ENCODE results near the gene TFAP2B.

The TFAP2B gene

DNA sequence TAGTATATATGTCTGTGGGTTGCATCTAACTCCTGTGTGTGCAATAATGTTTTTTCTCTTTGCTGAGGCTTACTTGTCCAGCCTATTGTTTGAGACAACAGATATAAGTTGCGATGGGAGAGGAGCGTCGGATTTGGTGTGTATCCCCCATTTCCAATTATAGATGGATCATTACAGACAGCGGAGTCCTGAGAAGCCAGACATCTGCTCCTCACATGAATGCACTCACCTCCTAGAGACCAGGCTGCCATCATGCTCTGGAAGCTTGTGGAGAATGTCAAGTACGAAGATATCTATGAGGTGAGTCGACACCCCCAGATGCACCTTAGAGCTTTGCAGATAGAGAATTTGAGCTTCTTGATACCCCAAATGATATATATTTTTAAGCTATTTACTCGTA, at the start of gene TFAP2B:
Gene TFAP2B, plus strand, starts transcription at position 199 of the 400 bp plus-strand sequence. Its CDS starts 21 bp downstream, at position 220.
- DNase-seq, result no peak

DNA sequence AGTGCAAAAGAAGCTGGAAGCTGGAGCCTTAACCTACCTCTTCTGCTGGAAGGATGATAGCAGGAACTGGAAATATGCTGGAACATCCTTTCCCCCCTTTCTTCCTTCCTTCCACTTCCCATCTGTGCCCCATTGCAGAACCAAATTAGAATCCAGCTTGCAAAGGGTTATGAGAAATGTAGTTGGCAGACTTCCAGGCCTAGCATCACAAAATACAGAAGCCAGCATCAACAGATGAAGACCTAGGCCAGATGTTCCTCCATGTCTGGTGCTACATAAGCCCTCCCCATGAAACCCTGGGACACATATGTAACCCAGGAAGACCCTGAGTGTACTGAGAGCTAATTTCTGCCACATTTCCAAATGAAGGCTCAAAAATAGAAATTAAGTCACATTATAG, 40.0 kb upstream of the TFAP2B start:
- no peak for DNase-seq

DNA sequence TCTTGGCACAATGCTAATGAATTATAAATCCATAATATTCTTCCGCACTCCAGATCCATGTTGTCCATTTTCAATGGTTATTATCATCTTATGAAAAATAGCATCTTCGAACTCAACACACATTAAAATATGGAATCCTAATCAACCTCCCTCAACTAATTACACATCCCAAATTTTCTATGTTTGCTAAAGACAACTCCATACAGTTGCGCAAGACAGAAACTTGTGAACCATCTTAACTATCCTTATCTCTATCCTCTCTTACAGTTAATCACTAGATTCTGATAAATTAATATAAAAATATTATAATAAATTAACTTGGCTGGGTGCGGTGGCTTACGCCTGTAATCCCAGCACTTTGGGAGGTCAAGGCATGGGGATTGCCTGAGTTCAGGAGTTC, 38.3 kb upstream of the TFAP2B start:
- no peak for DNase-seq

DNA sequence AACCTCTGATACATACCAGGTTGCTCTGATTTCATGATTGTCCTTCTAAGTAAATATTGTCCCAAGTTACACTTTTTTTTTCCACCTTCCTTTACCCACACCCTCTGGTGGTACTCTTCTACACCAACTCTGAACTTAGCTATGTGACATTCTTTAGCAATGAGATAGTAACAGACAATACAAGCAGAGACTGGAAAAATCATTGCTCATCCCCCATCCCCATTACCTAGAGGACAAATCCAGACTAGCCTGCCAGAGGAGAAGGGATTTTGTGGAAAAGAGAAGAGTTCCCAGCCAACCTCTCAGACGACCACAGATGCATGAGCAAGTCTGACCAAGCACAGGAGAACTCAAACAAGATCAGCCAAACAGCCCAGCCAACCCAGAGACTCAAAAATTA, 32.8 kb upstream of the TFAP2B start:
- no peak for DNase-seq

DNA sequence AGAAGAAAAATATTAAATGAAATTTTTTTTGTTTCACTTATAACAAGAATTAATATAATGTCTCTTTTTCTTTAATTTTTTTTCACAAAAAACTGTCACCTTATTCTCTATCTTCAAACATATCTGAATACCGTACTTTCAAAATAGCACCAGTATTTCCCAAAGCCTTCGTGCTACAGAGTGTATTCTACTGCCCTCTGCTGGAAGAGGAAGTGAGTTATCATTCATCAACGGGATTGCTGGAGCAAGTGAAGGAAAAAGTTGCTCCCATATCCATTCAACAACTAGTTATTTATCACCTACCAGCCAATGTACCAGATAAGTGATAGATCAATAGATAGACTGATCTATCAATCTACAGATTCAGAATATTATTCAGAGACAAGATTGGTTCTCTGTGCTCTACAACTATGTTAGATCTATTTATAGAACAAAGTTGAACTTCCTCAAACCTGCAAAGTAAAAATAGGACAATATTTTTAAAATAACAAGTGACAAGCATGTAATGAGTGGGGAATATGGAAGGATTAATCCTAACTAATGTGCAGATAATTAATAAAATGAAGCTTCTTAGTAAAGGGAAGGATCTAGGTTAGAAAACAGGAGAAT, 26.7 kb upstream of the TFAP2B start:
- DNase-seq, result no peak

DNA sequence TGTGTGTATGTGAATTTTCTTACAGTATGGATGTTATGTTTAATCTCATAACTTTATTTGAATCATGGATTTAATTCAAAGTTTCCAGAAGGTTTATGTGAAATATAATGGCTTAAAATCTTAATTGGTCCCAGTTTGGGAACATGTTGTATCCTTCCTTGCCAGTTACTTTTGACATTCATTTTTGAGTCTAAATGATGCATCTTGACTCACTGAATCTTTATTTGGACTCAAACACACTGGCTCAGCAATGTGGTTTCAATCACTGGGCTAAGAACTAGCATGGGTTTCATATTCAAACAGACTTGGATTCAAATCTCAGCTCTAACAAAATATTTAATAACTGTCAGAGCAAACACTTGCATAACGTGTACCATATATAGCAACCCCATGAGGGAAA, 25.9 kb upstream of the TFAP2B start:
- DNase-seq, result no peak

DNA sequence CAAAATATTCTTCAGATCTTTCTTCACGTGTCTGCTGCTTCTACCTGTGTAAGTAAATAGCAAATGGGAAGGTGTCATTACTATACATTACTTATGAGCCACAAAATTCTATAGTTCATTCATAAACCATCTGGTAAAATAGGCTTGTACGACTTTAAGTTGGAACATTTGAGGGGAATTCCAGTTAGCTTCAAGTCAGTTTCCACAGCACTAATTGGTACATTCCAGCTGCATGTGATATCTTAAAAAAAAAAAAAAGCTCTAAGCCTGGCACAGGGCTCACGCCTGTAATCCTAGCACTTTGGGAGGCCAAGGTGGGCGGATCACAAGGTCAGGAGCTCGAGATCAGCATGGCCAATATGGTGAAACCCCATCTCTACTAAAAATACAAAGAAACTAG, 23.1 kb upstream of the TFAP2B start:
- DNase-seq, result no peak

DNA sequence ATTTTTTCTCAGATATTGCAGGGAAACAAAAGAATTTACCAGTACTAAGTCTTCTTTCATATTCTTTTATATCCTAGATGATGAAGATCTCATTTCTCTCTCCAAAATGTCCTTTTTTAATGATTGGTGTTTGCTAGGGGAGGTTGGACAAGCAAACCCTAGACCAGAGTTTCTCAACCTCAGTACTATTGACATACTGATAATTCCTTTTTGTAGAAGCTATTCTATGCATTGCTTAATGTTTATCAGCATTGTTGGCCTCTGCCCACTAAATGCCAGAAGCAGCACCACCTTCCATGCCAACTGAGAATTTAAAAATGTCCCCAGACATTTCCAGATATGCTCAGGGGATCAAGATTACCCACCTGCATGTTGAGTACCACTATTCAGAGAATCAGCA, 14.4 kb upstream of the TFAP2B start:
- no peak for DNase-seq

DNA sequence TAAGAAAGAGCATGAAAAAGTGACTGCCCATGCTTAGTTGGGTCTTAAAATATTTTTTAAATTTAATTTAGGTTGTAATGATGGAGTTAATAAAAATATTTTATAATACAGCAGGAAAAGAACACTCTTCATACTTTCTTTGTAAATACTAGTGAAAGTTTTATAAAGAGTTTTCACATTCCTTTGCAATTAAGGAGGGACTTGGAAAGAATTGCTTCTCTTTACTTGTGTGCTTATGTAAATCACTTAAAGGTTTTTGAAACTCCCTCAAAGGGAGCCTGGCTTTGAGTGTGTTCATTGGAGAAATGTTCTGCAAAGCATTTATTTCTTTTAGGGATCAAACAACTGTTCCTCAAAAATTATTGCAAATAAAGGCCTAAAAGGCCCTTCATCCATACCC, 11.6 kb upstream of the TFAP2B start:
- no peak for DNase-seq

DNA sequence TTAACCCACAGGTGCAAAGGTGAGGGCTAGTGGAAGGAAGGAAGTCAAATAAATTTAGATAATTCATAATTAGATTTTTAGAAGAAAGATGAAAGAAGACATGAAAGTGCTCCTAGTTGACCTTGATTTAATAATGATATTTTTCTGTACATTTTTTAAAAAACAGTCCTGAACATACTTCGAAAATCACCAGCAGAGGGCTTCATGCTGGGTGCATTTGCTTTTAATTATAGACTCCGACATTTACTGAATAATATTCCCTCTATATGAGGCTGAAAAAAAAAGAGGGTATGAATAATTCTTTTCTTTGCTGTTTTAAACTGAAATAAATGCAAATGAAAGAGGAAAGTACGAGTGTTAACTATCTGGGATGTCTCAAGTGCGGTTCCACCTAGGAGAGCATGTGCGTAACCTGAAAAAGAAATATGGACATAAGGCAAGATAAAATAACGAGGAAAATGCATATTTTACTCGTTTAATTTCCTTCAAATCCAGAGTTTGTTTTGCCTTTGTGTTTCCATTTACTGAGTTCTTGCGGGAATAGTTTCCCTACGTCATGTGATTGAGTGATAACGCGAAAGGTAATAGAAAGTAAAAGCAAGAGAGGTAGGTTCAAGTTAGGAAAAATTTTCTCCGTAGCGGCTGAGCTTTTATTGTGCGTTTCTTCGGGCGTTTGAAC, 3.1 kb upstream of the TFAP2B start:
- DNase-seq, result no peak

DNA sequence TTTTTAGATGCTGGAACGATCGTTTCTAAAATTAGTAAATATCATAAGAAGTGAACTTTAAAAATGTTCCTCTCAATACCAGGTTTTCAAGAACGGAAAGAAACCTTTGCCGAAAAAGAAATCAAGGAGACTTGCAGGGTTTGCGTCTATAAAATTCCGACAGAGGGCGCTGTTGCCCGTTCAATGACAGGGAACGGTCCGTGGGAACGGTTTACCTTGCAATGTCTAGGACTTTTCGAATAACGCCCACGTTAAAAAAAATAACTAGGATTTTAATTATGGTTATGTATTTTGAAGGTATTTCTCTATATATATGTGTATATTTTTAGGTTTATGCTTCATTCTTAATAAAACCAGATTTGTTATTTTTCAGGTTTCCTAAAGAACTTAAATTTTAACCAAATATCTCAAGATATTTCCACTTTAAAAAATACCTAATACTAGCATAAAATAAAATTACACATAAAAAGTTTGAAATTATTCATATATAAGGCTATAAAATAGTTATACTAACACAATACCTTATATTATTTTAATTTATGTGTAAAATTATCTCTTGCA, 2.5 kb upstream of the TFAP2B start:
- DNase-seq, result peak; percentile 46

DNA sequence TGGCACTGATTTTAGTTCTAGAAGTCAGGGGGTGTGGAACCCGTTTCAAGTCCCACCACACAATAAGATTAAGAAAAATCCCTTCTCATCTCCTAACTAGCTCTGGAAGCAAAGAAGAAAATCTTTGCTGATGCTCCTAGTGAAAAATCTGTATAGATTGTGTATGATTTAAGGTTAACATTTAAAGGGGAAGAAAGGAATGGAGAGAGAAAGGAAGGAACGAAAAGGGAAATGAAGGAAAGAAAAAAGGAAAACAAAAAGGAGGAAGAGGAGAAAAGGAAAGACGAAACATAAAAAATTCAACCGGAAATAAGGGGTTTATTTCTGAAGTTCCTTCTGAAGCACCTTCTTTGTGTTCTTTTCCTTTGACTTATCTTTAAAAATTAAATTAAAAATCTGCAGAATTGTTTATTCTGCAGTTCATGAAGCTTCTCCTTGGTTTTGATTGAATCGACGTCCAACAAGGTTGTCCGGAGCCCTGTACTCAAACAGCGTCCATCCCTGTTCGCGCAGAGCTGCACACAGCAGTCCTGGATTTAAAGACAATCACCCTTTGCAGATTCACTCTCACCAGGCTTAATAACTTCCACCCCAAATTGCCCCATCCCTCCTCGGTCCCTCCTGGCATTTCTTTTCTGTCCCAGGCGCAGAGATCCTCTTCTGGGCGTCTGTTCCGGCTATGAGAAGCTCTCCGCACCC, 1.6 kb upstream of the TFAP2B start:
- no peak for DNase-seq

DNA sequence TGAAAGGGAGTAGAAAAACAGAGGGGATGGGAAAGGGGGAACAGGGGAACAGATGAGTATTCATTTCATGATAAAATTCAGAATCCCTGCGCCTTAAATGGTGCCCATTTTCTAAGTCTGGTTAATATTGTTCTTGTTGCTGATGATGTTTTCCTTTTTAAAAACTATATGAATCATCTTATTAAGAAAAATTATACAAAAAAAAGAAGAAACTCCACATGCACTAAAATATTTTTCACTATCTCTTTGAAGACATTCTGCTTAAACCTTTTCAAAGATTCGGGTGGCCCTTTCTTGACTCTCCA, 1.1 kb upstream of the TFAP2B start:
- DNase-seq, result no peak

DNA sequence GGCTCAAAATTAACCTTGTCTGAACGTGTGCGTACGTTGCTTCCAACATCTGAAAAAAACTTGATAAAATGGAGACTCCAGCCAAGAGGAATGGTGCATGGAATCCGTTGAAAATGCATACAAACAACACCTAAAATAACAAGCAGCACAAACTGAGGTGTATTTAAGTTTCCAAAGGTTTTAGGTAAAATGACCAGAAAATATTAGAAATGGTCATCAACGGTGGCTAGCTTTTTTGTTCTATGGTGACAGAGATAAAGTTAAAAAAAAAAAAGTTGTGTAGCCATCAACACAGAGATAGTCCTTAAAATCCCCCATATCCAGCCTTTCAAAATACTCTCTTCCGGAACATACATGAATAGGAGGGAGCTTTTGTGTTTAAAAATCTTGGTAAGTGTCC, 651 bp upstream of the TFAP2B start:
- DNase-seq, result no peak

DNA sequence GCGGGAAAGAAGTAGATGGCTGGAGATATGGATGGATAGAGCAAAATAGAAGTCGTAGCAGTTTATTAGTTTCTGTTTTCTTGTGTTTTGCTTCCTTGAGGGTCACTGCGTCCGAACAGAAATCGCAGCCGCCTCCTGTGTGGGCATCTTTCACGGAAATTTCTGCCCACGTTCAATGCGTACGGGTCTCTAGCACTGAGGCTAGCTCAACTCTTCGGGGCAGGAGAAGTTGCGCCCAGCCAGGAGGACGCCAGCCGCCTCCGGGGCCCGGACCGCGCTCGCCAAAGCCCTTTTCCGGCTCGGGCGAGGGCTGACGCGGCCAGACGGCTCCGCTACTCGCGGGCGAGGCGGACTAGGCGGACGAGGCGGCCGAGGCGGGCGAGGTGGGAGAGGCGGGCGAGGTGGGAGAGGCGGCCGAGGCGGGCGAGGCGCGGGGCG, 814 bp downstream of the TFAP2B start:
- no peak for DNase-seq

DNA sequence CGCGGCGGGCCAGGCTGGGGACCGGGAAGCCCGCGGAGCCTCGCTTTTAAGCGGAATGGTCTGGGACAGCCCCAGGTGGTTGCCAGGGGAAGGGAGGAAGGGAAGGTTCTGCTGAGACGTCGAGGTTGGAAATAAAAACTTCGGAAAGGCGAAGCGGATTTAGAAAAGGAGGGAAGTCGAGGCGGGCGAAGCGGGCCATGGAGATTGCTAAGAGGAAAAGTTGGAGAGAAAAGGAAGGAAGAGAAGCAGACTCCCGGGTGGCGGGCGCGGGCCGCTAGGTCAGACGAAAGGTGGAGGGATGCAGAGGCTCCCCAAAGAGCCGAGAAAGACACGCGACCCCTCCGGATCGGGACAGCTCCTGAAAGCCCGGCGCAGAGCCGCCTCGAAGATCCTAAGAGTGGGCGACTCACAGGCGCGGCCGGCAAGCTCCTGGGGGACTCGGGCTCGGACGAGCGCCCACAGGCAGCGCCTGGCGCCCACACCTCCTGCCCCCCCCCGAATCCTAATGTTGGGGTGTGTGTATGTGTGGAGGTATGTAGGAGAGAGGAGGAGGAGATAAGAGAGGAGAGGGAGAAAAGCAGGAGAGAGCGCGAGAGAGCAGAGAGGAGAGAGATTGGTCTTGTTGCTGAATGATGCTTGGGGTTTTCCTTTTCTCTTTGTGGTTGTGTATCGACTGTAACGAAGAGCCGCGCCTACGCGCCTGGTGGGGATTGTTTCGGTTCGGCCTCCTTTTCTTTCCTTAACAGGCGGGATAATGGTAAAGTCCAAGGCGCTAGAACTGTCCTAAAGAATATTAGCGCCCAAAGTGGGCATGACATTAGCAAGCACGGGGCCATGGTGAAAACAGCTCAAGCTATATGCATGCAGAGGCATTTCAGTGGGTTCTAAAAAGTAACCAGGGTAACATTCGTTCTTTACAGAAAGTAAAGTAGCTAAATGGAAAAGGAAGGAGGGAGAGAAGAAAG, 1.5 kb downstream of the TFAP2B start:
- DNase-seq, result no peak

DNA sequence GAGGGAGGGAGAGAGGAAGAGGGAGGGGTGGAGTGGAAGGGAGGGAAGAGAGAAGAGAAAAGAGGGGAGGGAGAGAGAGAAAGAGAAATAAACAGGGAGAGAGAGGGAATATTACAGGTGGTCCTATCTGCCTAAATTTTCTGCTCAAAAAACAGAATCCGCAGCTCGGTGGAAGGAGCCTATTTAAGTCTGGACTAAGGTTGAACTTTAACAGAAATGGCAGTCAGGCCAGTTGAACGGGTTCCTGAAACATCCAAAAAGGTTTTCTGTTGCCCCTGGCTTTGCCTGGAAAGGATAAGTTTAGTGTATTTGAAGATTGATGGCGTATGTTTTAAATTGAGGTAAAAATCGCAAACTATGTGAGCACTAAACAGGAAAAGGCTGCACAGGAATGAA, 2.2 kb downstream of the TFAP2B start:
- no peak for DNase-seq

DNA sequence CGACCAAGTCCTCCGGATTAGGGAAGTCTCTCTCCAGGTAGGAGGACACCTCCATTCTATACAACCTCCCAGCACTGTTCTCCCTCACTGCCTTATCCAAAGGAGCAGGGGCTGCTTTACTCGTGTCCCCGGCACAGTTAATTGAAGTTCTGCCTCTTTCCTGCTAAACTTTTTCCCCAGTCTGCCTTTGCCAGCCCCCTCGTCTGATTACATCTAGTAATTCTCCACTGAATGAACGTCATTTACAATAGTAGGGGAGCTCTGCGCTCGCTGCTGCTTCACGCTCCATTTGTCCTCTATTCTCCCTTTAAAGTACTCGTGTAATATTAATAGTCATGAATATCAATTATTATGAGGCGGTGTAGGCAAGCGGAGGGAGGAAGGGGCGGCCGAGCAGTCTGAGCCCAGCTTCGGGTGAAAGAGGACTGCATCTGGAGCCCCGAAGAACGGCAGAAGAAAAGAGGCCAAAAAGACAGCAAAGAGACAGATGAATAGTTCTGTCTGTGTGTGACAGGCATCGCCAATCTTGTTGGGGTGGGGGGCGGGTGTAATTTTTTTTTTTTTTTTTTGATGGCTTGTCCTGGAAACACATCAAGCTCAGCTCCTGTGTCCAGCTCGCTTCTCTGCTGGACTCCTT, 2.9 kb downstream of the TFAP2B start:
- no peak for DNase-seq

DNA sequence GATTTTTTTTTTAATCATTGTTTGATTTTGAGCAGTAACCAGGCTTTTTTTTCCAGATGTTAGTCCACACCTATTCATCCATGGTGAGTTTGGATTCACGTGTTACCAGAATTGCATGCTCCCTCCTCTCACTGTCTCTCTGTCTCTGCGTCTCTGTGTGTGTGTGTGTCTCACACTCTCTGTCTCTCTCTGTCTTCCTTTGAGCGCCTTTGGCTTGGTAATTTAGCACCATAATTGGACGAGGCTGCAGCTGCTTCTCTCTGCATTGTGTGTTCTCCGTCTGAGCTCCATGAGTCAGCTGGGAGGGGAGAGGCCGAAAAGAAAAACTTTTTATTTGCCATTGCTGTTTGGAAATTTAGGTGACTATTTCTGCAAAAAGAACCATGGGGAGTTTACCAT, 3.4 kb downstream of the TFAP2B start:
- no peak for DNase-seq

DNA sequence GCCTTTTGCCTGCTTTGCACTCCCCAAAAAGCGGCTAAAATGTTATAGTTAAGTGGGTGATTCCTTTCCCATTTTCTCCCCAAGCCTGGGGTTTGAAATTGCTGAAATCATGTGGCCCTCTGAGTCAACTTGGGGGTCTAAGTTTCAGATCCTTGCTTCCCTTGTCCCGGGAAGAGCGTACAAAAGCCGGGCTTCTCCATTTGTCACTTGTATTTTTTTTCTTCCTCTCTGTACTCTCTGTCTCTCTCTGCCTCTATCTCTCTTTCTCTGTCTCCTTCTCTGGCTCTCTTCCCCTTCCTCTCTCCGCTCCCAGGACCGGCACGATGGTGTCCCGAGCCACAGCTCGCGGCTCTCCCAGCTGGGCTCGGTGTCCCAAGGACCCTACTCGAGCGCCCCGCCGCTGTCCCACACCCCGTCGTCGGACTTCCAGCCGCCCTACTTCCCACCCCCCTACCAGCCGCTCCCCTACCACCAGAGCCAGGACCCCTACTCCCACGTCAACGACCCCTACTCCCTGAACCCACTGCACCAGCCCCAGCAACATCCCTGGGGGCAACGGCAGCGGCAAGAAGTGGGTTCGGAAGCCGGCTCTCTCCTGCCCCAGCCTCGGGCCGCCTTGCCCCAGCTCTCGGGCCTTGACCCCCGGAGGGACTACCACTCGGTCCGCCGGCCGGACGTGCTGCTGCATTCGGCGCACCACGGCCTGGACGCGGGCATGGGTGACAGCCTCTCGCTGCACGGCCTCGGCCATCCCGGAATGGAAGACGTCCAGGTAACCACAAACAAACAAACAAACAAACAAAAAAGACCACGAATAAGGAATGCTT, 4.6 kb downstream of the TFAP2B start:
- DNase-seq, result no peak

DNA sequence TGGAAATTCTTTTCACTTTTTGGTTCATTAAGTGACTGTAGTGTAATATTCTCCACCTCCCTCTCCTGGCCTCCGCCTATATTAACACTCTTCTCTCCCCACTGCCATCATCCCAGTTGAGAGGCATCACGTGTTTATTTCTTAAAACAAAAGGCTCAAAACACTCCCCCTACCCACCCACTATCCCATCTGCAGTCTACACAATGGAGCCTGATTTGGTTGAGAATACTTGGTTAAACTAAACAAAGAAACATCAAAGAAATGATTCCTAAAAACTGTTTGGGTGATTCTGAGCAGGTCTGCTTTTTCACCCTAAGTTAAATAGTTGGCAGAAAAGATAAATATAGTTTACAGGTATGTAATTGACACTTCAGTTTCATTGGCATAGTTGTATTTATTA, 5.9 kb downstream of the TFAP2B start:
- DNase-seq, result no peak
